Vagina (tissue), 2 donors: ENCODE data around the gene RAB40C.

Source experiments
- CTCF ChIP-seq, 3 experiments: fragments of 450-650 bp in 2 of 3; fragments of 200-600 bp in 1 of 3; sonication (generic) in 1 of 3; IDR thresholded peaks; one replicate each; pipeline ENCODE4 v1.5.1; 2017 to 2019; ENCODE audit warnings: antibody characterized with exemption in 3 of 3, mild to moderate bottlenecking in 2 of 3, moderate library complexity in 2 of 3
- POLR2A ChIP-seq, 2 donors: fragments of 450-650 bp; IDR thresholded peaks; one replicate each; pipeline ENCODE4 v1.6.1; 2017; ENCODE audit warnings: antibody characterized with exemption in 2 of 2, mild to moderate bottlenecking in 2 of 2, moderate library complexity in 2 of 2
- POLR2AphosphoS5 ChIP-seq, 2 donors: sonication (generic); formaldehyde crosslinking; IDR thresholded peaks; one replicate each; pipeline ENCODE4 v1.9.0; 2017; ENCODE audit warnings: antibody characterized with exemption in 2 of 2, mild to moderate bottlenecking in 2 of 2, low read depth in 1 of 2; ENCODE audit not compliant: insufficient read depth in 1 of 2

- TF ChIP-seq POLR2A (IDR thresholded peaks at IDR 0.05) (no peak), POLR2AphosphoS5 (IDR thresholded peaks at IDR 0.05; ENCODE audit: insufficient read depth in 1 of 2, low read depth in 1 of 2) (no peak), CTCF (IDR thresholded peaks at IDR 0.05) (no peak)
Observed at GRCh38 chr16:648071-648780, 58.4 kb downstream of the RAB40C start.
